SK-MEL-5 (cell line): ENCODE data around the gene XKR8. TPM values are rescaled to one million over a fixed set of nuclear protein-coding genes. Genes with fewer than 3 reads are reported as not detected.

Source experiments
- total RNA-seq: library from RNA; depleted of rRNA; stranded (reverse); fragments of >200 nt; shearing (Covaris generic); gene quantifications from 2 replicates; pipeline ENCODE4 v1.2.3, GENCODE V29; 2014; rRNA removed

Gene XKR8
- total RNA-seq, 1 experiment from 2014 or later, result not detected

Other genes starting within 250 kb of the XKR8 start
- 9.8 and 10.1 TPM in 2 replicates for gene FAM76A, start 234.0 kb upstream of the XKR8 start, total RNA-seq
- 29.0 and 30.5 TPM in 2 replicates for gene STX12, start 186.8 kb upstream of the XKR8 start, total RNA-seq
- gene PPP1R8, start 129.2 kb upstream of the XKR8 start, total RNA-seq, result 38.7 and 41.2 TPM in 2 replicates
- 63.5 and 66.1 TPM in 2 replicates for gene THEMIS2, start 87.4 kb upstream of the XKR8 start, total RNA-seq
- gene RPA2, start 45.4 kb upstream of the XKR8 start, total RNA-seq, result 50.9 and 51.2 TPM in 2 replicates
- gene SMPDL3B, start 25.0 kb upstream of the XKR8 start, total RNA-seq, result 1.0 and 2.0 TPM in 2 replicates
- gene EYA3, start 128.6 kb downstream of the XKR8 start, total RNA-seq, result 20.9 and 22.6 TPM in 2 replicates
- 0.24 and 0.29 TPM in 2 replicates for gene PTAFR, start 216.7 kb downstream of the XKR8 start, total RNA-seq